Measurements from ENCODE around the gene UCN2. TPM values are rescaled to one million over a fixed set of nuclear protein-coding genes. Genes with fewer than 3 reads are reported as not detected.

Gene UCN2, protein sequence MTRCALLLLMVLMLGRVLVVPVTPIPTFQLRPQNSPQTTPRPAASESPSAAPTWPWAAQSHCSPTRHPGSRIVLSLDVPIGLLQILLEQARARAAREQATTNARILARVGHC
- not detected for polyA plus RNA-seq (ENCODE audit: low read depth in 6 of 6)

DNA sequence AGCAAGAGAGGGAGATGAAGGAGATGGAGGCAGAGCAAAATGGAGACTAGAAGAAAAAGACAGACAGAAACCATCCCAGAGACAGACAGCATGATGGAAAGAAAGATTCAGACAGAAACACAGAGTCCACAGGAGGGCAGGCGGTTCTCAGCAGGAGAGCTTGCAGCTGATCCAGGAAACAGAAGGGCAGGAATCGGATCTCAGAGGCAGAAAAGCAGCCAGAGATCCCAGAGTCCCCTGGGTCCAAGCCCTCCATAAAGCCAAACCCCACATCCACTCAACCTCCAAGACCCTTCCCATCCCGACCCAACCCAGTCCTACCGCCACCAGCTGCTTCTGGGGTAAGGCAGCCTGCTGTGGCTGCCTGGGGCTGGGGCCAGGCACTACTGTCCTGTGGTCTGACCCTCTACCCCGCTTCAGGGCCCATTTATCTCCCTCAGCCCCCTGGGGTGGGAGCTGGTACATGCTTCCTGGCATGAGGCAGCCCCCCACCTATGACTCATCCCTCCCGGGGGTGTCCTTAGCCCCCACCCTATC is at the start of gene UCN2:
UCN2 (minus strand) TSS at position 400 of the 537 bp plus-strand sequence. CDS start 657 bp downstream, outside the sequence.
- peak within 1 kb of the TSS in 1 of 8 donors; percentile 7 for H3K4me3 Mint-ChIP-seq
- peaks cover 15 to 25% (median 19%) of the 10 kb centered on the region in 3 donors for H3K4me1 Mint-ChIP-seq
- no peaks in the 10 kb centered on the region for H3K9me3 Mint-ChIP-seq
- H3K36me3 Mint-ChIP-seq: no peaks in the 10 kb centered on the region
- ATAC-seq (ENCODE audit: low read depth in 2 of 2) (no peak), DNase-seq (no peak)
- no peaks in the 10 kb centered on the region for H3K27me3 Mint-ChIP-seq
- H3K27ac Mint-ChIP-seq: peak within 1 kb of the TSS in 1 of 6 donors; percentile 6

DNA sequence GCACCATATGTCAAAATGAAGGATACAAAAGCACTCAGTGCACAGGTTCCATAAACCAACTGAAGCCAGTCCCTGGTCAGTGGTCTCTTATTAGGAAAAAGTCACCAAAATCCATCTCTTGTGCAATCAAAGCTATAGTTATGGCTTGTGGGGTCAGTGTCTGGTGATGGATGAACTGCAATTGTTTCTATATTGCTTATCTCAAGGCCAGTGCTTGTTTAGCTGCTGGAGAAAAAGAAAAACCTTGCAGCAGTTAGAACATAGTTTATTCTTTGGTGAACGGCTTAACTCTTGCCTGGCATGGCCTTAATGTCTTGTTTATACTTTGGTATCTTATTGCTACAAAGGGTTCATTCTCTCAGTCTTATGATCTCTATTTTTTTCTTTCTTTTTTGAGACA is 48.7 kb upstream of the UCN2 start:
- Mint-ChIP-seq H3K27ac (peak overlapping the region in 1 of 6 donors; percentile 83), H3K4me1 (peaks cover 6 to 18% (median 14%) of the 10 kb centered on the region in 3 donors), H3K27me3 (peaks cover 0 to 6% (median 0%) of the 10 kb centered on the region in 3 donors), H3K36me3 (no peaks in the 10 kb centered on the region), H3K4me3 (peak overlapping the region in 2 of 8 donors; percentile 66 to 70), H3K9me3 (peaks cover 0 to 6% (median 4%) of the 10 kb centered on the region in 7 donors)
- DNase-seq: no peak
- ATAC-seq (ENCODE audit: low read depth in 2 of 2): no peak

DNA sequence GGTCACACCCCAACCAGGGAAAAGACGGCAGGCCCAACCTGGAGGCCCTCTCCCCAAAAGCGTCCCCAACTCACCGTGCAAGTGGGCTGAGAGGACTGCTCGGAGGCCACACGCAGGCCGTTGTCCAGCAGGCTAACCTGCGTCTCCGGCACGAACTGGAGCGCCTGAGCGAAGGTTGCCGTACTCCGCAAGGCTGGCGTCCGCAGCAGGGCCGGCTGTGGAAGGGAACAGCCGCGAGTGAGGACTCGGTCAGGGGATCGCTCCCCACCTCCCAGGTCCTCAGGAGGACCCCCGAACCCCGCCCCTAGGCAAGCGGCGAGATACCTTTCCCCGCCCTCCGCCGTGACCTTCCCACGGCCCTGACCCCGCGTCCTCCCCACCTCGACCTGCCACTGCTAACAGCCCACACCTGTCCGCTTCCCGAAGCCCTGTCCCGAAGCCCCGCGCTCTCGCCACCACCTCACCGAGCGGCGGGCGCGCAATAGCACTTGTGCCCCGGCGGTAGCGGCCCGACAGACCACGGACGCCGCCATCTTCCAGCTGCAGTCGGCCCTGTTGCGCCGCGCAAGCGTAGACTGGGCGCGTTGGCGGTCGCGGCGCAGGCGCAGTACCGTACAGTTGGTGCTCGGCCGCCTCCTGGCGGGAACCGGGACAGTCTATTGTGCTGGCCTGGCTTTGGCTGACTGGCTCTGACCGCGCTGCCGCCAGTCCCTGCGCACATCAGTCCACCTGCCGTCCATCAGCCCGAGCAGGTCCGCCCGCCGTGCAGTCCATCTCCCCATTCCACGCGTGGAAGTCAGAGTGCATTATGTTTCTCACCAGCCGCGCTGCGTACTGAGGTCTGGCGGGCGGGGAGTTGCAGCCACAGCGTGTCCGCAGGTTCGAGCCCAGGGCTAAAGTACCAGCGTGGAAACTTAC is 45.8 kb upstream of the UCN2 start, which contains the start of gene UQCRC1:
UQCRC1 (minus strand) TSS at position 559 of the 918 bp plus-strand sequence; CDS start at position 533, 26 bp downstream.
- no peaks in the 10 kb centered on the region for H3K9me3 Mint-ChIP-seq
- ATAC-seq (ENCODE audit: low read depth in 2 of 2) (peak; percentile 98), DNase-seq (peak; percentile 91)
- peaks cover 6 to 18% (median 14%) of the 10 kb centered on the region in 3 donors for H3K4me1 Mint-ChIP-seq
- peak within 1 kb of the TSS; percentile 93 to 100 (median 98) for H3K27ac Mint-ChIP-seq
- H3K27me3 Mint-ChIP-seq: peaks cover 0 to 6% (median 0%) of the 10 kb centered on the region in 3 donors
- H3K36me3 Mint-ChIP-seq: no peaks in the 10 kb centered on the region
- H3K4me3 Mint-ChIP-seq: peak within 1 kb of the TSS; percentile 87 to 100 (median 98)

DNA sequence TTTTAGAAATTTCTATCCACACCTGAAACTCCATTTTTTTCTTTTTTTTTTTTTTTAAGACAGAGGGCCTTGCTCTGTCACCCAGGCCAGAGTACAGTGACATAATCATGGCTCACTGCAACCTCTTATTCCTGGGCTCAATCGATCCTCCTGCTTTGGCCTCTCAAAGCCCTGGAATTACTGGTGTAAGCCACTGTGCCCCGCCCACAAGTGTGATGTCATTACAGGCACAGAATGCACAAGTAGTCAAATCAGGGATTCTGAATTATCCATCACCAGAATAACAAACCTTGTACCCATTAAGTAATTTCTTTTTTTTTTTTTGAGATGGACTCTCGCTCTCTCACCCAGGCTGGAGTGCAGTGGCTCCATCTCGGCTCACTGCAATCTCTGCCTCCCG is 43.9 kb upstream of the UCN2 start:
- no peaks in the 10 kb centered on the region for H3K27me3 Mint-ChIP-seq
- H3K4me1 Mint-ChIP-seq: peaks cover 10 to 18% (median 14%) of the 10 kb centered on the region in 3 donors
- no peak overlapping the region for H3K27ac Mint-ChIP-seq
- peaks cover 4 to 9% of the 10 kb centered on the region in 2 donors for H3K36me3 Mint-ChIP-seq
- H3K4me3 Mint-ChIP-seq: peak overlapping the region in 5 of 8 donors; percentile 22 to 100 (median 56)
- no peaks in the 10 kb centered on the region for H3K9me3 Mint-ChIP-seq
- DNase-seq (no peak), ATAC-seq (ENCODE audit: low read depth in 2 of 2) (no peak)

DNA sequence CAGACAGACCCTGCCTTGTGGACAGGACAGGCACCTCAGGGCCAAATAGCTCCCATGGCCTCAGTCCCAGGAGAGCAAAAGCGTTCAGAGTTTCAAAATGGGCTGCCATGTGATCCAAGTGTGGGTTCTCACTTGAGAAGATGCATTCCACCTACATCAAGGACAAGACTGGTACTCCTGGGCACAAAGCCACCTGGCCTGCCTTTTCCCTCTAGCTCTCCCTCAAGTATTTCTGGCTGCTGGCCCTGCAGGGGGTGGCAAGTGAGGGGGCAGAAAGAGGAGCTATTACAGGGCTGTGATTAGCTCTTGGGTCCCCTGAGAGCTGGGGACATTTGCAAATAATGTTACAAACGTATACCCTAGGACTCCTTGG is 38.0 kb upstream of the UCN2 start:
- Mint-ChIP-seq H3K4me3 (no peak overlapping the region), H3K9me3 (no peaks in the 10 kb centered on the region), H3K4me1 (peaks cover 0 to 9% (median 3%) of the 10 kb centered on the region in 3 donors), H3K27me3 (peaks cover 0 to under 1% (median 0%) of the 10 kb centered on the region in 3 donors), H3K27ac (no peak overlapping the region), H3K36me3 (peaks cover 11 to 18% of the 10 kb centered on the region in 2 donors)
- DNase-seq (no peak), ATAC-seq (ENCODE audit: low read depth in 2 of 2) (no peak)

DNA sequence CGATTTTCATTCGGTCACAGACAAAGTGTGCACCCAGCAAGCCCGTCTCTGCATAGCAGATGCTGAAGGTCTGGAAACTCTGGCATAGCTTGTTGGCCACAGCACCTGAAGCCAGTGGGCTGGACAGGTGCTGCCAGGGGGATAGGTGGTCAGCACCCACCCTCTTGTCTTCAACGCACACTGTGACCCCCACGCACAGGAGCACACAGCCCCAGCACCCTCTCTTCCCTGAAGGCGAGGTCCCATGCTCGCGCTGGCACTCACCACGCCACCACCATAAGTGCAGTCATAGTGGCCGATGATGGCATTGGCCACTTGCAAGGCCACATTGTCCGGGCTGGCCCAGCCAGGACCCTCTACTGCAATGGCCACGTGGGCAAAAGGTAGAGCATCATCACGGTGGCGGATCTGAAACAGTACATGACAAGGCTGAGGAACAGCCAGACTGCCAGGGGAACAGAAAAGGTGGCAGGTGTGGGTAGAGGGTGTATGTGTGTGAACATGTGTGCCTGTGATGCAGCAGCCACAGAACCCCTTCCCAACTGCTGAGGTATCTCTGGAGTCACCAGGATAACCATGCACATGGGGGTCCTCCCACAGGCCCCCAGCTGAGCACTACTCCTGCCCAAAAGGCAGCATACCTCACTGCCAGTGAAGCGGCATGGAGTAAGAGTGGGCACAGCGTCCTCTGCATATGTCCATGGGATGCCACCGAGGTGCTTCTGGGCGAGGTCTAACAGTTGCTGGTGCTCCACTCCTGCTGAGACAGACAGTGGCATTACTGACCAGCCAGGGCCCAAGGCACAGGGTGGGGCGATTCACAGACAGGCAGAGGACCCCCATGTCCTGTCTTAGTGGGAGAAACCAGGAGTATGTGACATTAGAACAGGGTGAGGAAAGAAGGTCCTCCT is 37.4 kb upstream of the UCN2 start:
- ATAC-seq (ENCODE audit: low read depth in 2 of 2) (no peak), DNase-seq (no peak)
- Mint-ChIP-seq H3K4me1 (peaks cover 4 to 12% (median 5%) of the 10 kb centered on the region in 3 donors), H3K27ac (peak overlapping the region in 1 of 6 donors; percentile 78), H3K36me3 (peaks cover 11 to 18% of the 10 kb centered on the region in 2 donors), H3K27me3 (peaks cover 0 to 7% (median 5%) of the 10 kb centered on the region in 3 donors), H3K9me3 (no peaks in the 10 kb centered on the region), H3K4me3 (no peak overlapping the region)

DNA sequence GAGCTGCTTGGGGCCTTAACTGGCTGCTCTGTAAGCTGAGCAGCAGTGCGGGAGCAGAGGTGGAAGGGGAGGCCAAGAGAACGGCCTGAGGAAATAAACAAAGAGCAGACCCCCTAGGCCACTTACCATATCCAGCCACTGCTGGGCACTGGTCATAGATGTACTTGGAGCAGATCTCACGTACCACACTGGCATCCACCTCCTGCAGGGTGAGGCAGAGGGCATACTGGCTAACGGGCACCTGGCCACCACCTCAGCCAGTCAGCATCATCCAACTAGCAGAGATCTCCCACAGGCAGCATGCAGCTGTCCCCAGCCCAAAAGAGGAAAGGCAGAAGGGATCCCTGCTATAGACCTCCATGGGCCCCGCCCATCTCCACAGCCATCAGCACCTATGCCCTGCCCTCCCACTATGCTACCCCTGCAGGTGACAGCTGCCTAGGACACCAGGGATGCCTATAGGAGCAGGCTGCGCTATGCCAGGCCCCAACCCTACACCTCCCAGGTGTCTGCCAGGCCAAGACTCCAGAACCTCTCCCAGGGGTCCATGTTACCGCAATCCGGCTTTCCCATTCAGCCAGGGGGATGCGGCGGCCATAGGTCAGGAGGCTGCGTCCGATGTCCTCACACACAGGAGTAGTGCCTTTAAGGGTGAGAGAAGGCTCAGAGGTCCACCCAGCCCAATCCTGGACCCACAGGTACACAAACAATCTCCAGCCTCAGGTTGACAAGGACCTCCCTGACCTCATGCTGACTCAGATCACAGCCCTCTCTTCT is 36.1 kb upstream of the UCN2 start:
- DNase-seq (no peak), ATAC-seq (ENCODE audit: low read depth in 2 of 2) (no peak)
- H3K9me3 Mint-ChIP-seq: no peaks in the 10 kb centered on the region
- H3K27me3 Mint-ChIP-seq: peaks cover 0 to 17% (median 10%) of the 10 kb centered on the region in 3 donors
- peaks cover 5 to 20% (median 7%) of the 10 kb centered on the region in 3 donors for H3K4me1 Mint-ChIP-seq
- H3K27ac Mint-ChIP-seq: peak overlapping the region in 1 of 6 donors; percentile 42
- H3K4me3 Mint-ChIP-seq: no peak overlapping the region
- H3K36me3 Mint-ChIP-seq: peaks cover 11 to 18% of the 10 kb centered on the region in 2 donors

DNA sequence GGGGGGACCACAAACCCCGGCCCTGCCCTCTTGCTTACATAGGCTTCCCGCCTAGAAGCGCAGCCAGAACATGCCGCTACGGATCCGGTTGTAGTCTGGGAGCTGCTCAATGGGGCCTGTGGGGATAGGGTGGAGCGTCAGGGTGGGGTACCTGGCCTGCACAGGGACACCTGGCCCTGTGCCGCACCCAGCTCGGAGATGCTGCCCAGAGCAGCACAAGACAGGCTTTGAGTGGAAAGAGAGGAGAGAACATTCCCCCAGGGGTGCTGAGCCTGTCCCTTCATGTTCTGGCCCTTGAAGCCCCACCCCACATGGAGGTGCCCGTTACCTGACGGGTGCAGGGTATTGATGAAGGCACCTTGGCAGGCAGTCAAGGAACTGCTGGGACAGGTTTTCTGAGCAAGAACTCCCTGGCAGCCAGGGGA is 35.5 kb upstream of the UCN2 start:
- Mint-ChIP-seq H3K36me3 (peaks cover 11 to 18% of the 10 kb centered on the region in 2 donors), H3K4me3 (no peak overlapping the region), H3K4me1 (peaks cover 10 to 24% (median 13%) of the 10 kb centered on the region in 3 donors), H3K27me3 (peaks cover 5 to 23% (median 10%) of the 10 kb centered on the region in 3 donors), H3K9me3 (no peaks in the 10 kb centered on the region), H3K27ac (no peak overlapping the region)
- ATAC-seq (ENCODE audit: low read depth in 2 of 2) (no peak), DNase-seq (no peak)

DNA sequence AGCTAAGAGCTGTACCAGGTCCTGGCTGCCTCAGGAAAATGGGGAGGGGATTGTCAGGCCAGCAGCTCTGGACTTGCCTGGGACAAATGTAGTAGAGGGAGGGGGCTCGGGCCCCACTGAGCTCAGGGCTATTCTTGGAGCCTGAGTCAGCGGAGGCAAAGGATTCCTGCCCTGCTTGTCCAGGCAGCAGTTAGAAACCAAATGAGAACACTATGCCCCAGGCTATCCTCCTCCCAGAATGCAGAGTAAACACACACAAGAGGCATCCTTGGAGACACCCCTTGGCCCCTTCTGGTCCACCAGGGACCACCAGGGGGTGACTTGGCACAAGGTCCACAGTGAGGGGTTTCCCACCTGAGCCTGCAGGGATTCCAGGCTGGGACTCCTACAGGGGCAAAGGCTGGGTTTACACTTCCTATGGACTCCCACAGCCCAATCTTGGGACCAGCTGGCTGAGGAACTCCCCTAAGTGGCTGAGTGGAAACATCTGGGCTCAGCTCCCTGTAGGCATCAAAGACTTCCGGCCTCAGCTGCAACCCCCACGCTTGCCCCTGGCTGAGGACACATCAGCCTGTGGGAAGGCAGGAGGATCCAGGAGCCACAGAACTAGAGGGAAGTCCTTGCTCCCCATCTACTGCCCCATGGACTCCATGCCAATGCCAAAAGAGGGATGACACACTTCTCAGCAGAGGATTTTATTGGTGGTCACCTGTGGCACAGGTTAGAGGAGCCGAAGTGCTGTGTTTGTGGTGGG is 34.9 kb upstream of the UCN2 start:
- peak overlapping the region in 3 of 6 donors; percentile 33 to 81 (median 55) for H3K27ac Mint-ChIP-seq
- DNase-seq (no peak), ATAC-seq (ENCODE audit: low read depth in 2 of 2) (no peak)
- H3K4me3 Mint-ChIP-seq: no peak overlapping the region
- H3K27me3 Mint-ChIP-seq: peaks cover 5 to 29% (median 13%) of the 10 kb centered on the region in 3 donors
- peaks cover 11 to 18% of the 10 kb centered on the region in 2 donors for H3K36me3 Mint-ChIP-seq
- H3K4me1 Mint-ChIP-seq: peaks cover 10 to 24% (median 13%) of the 10 kb centered on the region in 3 donors
- H3K9me3 Mint-ChIP-seq: no peaks in the 10 kb centered on the region

DNA sequence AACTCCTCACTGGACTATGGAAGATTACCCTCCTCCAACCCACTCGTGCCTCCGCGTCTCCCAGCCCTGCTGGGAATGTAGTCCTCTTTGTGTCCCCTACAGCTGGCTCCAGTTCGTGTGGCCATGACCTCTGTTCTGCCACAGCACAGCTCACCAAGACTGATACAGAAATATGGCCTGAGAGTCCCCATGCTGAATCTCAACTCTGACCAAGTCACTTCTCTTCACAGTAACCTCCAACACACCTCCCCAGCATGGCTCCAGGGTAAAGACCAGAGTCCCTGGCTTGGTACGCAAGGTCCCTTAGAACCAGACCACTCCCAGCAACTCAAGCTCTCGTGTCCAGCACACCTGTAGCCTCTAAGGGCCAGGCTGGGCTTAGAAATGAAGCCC is 33.8 kb upstream of the UCN2 start:
- peaks cover 7 to 8% of the 10 kb centered on the region in 2 donors for H3K36me3 Mint-ChIP-seq

DNA sequence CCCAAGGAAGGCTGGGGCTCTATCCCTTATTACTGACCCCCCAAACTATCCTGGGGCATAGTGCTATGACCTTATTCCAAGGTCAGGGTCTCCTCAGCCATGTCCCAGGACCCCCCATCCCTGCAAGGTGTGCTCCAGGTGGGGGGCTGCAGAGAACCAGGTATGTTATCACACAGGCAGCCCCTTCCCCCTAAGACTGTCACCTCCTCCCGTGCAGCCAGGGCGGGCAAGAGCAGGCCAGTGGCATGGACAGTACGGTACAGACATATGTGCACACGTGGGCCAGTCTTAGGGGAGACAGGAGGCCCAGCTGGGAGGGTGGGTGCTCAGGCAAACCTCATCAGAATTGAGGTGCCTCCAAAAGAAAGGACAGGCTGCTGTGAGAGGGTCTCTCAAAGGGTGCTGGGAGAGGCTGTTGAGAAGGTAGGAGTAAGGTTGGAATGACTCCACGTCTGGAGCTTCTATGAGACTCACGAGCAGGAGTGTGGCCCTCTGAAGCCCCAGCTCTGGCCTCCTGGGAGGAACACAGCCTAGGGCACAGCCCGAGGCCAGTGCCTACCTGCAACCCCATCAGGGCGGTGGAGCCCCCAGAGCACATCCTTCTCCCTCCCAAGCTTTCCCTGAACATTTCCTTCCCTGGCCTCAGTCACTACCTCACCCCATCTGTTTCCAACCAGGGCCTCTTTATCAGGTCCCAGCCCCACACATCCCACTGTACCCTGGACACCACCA is 33.3 kb upstream of the UCN2 start:
- ATAC-seq (ENCODE audit: low read depth in 2 of 2): no peak
- Mint-ChIP-seq H3K4me1 (peaks cover 10 to 19% (median 13%) of the 10 kb centered on the region in 3 donors), H3K9me3 (no peaks in the 10 kb centered on the region), H3K4me3 (no peak overlapping the region), H3K36me3 (peaks cover 6 to 7% of the 10 kb centered on the region in 2 donors), H3K27ac (peak overlapping the region in 5 of 6 donors; percentile 19 to 92 (median 81)), H3K27me3 (peaks cover 11 to 43% (median 25%) of the 10 kb centered on the region in 3 donors)
- no peak for DNase-seq

More for the DNA sequence above, 33.8 kb upstream of the UCN2 start:
- Mint-ChIP-seq H3K4me1 (peaks cover 10 to 19% (median 13%) of the 10 kb centered on the region in 3 donors), H3K4me3 (no peak overlapping the region), H3K9me3 (no peaks in the 10 kb centered on the region), H3K27me3 (peaks cover 11 to 38% (median 24%) of the 10 kb centered on the region in 3 donors), H3K27ac (peak overlapping the region in 5 of 6 donors; percentile 31 to 92 (median 79))
- DNase-seq (no peak), ATAC-seq (ENCODE audit: low read depth in 2 of 2) (no peak)

Data from naive B cell (primary cell).